Measurements from ENCODE around the gene SPRED3.

DNA sequence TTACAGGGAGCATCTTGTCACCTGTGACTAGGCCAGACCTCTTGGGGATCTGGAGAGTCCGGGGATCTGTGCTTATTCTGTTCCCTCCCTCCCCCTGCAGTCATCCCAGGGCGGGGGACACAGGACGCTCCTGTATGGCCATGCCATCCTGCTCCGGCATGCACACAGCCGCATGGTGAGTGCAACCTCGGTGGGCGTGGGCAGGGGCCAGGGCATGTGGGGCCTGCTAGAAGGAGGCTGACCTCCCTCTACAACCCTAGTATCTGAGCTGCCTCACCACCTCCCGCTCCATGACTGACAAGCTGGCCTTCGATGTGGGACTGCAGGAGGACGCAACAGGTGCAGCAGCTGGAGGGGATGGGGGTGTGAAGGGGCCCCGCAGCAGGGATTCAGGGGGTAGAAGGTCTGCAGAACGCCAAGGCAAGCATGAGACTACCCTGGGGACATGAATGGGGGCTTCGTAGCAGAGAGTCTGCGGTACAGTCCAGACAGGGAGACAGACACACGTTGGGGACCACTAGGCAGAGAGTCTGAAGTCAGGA is 55.0 kb downstream of the SPRED3 start:
- TF ChIP-seq CTCF (IDR thresholded peaks at IDR 0.05; ENCODE audit: low read depth, low read length) (no peak), EZH2phosphoT487 (IDR thresholded peaks at IDR 0.05; ENCODE audit: low read depth) (no peak)
